Panc1 (cell line): ENCODE data around the gene NPAS2. TPM values are rescaled to one million over a fixed set of nuclear protein-coding genes. Genes with fewer than 3 reads are reported as not detected.
A peak's percentile ranks its signal among the peaks of the same experiment; 100 is the strongest.

Source experiments
- ATAC-seq: fragments of 200-7000 bp; cut with Tn5 transposase; 2 replicates; pipeline ENCODE4 v1.9.1; 2020; ENCODE audit warnings: mild to moderate bottlenecking, moderate library complexity
- BruUV-seq: library from RNA; stranded (reverse); fragments of 400-500 nt; replicated peaks from 2 replicates; lab custom pipeline; 2021; lab: Mats Ljungman, UMichigan
- CTCF ChIA-PET: fragments of 300-600 bp; sonication (Branson Sonifier 250); formaldehyde crosslinking; loops from one replicate; lab custom pipeline; 2022; ENCODE audit warnings: antibody characterized with exemption; lab: Charles Lee
- POLR2A ChIA-PET: fragments of 300-600 bp; sonication (Branson Sonifier 250); formaldehyde crosslinking; loops from one replicate; lab custom pipeline; 2022; ENCODE audit warnings: antibody characterized with exemption; lab: Charles Lee
- DNase-seq: peaks from one replicate; pipeline ENCODE4 v3.0.0-alpha.2; 2010; ENCODE audit warnings: low read depth, low spot score
- H3K27ac ChIP-seq: 2 replicates; pipeline ENCODE4 v1.5.1; 2011; ENCODE audit warnings: mild to moderate bottlenecking, low read length, inconsistent platforms
- H3K27me3 ChIP-seq: fragments of 200-500 bp; sonication (Bioruptor generic); 2 replicates; pipeline ENCODE4 v1.6.0; 2014; ENCODE audit warnings: low read length, inconsistent platforms; ENCODE audit not compliant: control insufficient read depth, insufficient read depth
- H3K36me3 ChIP-seq: fragments of 200-500 bp; sonication (Bioruptor generic); 2 replicates; pipeline ENCODE4 v1.5.1; 2014; ENCODE audit warnings: inconsistent platforms, mild to moderate bottlenecking, low read length, moderate library complexity; ENCODE audit not compliant: control insufficient read depth, insufficient read depth
- H3K4me1 ChIP-seq: 2 replicates; pipeline ENCODE4 v1.5.1; 2011; ENCODE audit warnings: inconsistent platforms, mild to moderate bottlenecking, low read length, moderate library complexity; ENCODE audit not compliant: control insufficient read depth, insufficient read depth
- H3K4me3 ChIP-seq, 2 experiments: 2 replicates each; pipeline ENCODE4 v1.5.1; 2011 to 2012; ENCODE audit warnings: low read depth in 2 of 2, low read length in 2 of 2, mild to moderate bottlenecking in 2 of 2, inconsistent platforms in 1 of 2, moderate library complexity in 1 of 2
- H3K9me3 ChIP-seq: fragments of 200-500 bp; sonication (Bioruptor generic); 2 replicates; pipeline ENCODE4 v1.5.1; 2014; ENCODE audit warnings: low read depth, mild to moderate bottlenecking, inconsistent platforms, low read length, moderate library complexity; ENCODE audit not compliant: control insufficient read depth, insufficient read depth
- CTCF ChIP-seq: fragments of 450-650 bp; IDR thresholded peaks from 2 replicates; pipeline ENCODE4 v1.5.1; 2017; ENCODE audit warnings: mild to moderate bottlenecking
- POLR2AphosphoS5 ChIP-seq: IDR thresholded peaks from 2 replicates; pipeline ENCODE4 v1.6.1; 2012; ENCODE audit warnings: mild to moderate bottlenecking, low read depth, low read length, moderate library complexity
- REST ChIP-seq, 2 experiments: IDR thresholded peaks; 2 replicates each; pipeline ENCODE4 v1.6.1; 2011 to 2012; ENCODE audit warnings: low read depth in 2 of 2, control low read depth in 1 of 2, low read length in 1 of 2, mild to moderate bottlenecking in 1 of 2, moderate library complexity in 1 of 2; ENCODE audit not compliant: insufficient read depth in 1 of 2
- SIN3A ChIP-seq: IDR thresholded peaks from 2 replicates; pipeline ENCODE4 v1.6.1; 2012; ENCODE audit warnings: low read depth, mild to moderate bottlenecking, low read length, moderate library complexity, borderline replicate concordance; ENCODE audit not compliant: insufficient read depth
- TCF7L2 ChIP-seq: IDR thresholded peaks from 2 replicates; pipeline ENCODE4 v1.6.1; 2011; ENCODE audit warnings: mild to moderate bottlenecking, low read depth, low read length, inconsistent platforms
- in situ Hi-C: cut with HindIII; loops from 2 replicates; pipeline ENCODE4 v1.10.0; 2016; ENCODE audit warnings: low sequenced_read_pairs, low pct_unique_long_range_greater_than_20kb
- intact Hi-C: fragments of 100-400 bp; cut with micrococcal nuclease; formaldehyde crosslinking; loops from one replicate; pipeline ENCODE4 v1.10.0; 2022; ENCODE audit not compliant: unreplicated experiment
- total RNA-seq: library from RNA; stranded (reverse); gene quantifications from one replicate; pipeline ENCODE4 v1.2.1, GENCODE V29; 2021; ENCODE audit not compliant: unreplicated experiment

Gene NPAS2
- total RNA-seq, 1 experiment from 2014 or later: 72.8 TPM

- Histone ChIP-seq H3K4me3 (no peak overlapping the region), H3K4me1 (peaks cover 38% of the 10 kb centered on the region), H3K36me3 (no peaks in the 10 kb centered on the region), H3K9me3 (no peaks in the 10 kb centered on the region), H3K27me3 (no peaks in the 10 kb centered on the region), H3K27ac (no peak overlapping the region)
- in situ Hi-C loops: no loop called here
- ATAC-seq (no peak), DNase-seq (no peak)
- intact Hi-C loops: no loop called here
- TF ChIP-seq REST (IDR thresholded peaks at IDR 0.05; ENCODE audit: insufficient read depth in 1 of 2, low read depth in 2 of 2, low read length in 1 of 2) (no peak), CTCF (no peak), POLR2AphosphoS5 (no peak), TCF7L2 (no peak), SIN3A (no peak)
- BruUV-seq: no TSS peak
- POLR2A ChIA-PET: no interaction called here
- CTCF ChIA-PET: interaction anchor here (0.6 kb wide), 1 partner anchor 178 kb away, joined by 3 read pairs; no protein-coding TSS in a partner anchor
These were observed 68.0 kb downstream of the NPAS2 start for GRCh38 chr2:100887713-100888495.

- intact Hi-C loops: no loop called here
- in situ Hi-C loops: no loop called here
- no TSS peak for BruUV-seq
- POLR2A ChIA-PET: no interaction called here
- no peaks in the 10 kb centered on the region for H3K9me3 ChIP-seq
- DNase-seq: no peak
- H3K27ac ChIP-seq: 0 out of 2 replicates have a peak overlapping the region, but pooled peaks have one; percentile 3
- CTCF ChIA-PET: interaction anchor here (0.6 kb wide), 1 partner anchor 281 kb away, joined by 3 read pairs; no protein-coding TSS in a partner anchor
- TF ChIP-seq SIN3A: no peak
- TF ChIP-seq REST (IDR thresholded peaks at IDR 0.05; ENCODE audit: insufficient read depth in 1 of 2, low read depth in 2 of 2, low read length in 1 of 2): no peak
- no peak for TF ChIP-seq CTCF
- TF ChIP-seq POLR2AphosphoS5: no peak
- no peak for TF ChIP-seq TCF7L2
- H3K36me3 ChIP-seq: no peaks in the 10 kb centered on the region
- peaks cover 34% of the 10 kb centered on the region for H3K4me1 ChIP-seq
- ATAC-seq: no peak
- no peak overlapping the region for H3K4me3 ChIP-seq
- H3K27me3 ChIP-seq: no peaks in the 10 kb centered on the region
These were observed 68.7 kb downstream of the NPAS2 start for GRCh38 chr2:100888601-100889000.
